Stimulated activated CD4-positive, alpha-beta T cell treated with anti-CD3 and anti-CD28 coated beads, Interleukin-1b, Interleukin-23, amount 100 ng/mL, for 24 hours (primary cell): Measurements from ENCODE around the gene ALDH1B1.
"Not testable (repeated sequence)": the region's sequence is repeated elsewhere in the genome, so short reads cannot be mapped to it uniquely, and the experiment has no call there.

Experiments used
- DNase-seq, 4 experiments: peaks; one replicate each; pipeline ENCODE4 v3.0.0-alpha.2; 2020; ENCODE audit warnings: low read depth in 4 of 4, low spot score in 1 of 4

Gene ALDH1B1

DNA sequence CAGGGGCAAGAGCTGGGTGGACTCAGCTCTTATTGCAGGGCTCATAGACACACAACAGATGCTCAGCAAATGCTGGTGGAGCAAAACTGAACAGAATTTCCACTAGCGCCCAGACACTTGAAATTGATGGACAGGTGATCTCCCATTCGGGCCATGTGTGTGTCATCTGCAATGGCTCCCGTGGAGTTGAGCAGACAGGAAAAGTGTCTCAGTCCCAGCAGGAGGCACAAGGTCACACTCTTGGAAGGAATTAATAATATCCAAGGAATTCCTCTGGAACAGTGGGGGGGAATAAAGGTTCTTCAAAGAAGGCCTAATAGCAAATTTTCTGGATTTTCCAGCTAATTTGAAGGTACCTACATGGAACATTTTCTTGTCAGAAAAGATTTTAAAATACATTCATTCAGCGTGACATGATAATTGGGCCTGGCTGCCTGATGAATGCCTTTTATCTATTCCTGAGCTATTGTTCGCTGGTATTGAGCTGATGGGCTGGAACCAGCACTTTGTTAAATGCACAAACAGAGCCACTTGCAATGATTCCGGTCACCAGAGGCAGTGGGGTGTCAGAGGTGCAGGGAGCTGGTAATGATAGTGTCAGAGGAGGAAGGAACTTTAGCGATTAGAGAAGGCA lies 31.5 kb upstream of the ALDH1B1 start:
- DNase-seq: no peak

DNA sequence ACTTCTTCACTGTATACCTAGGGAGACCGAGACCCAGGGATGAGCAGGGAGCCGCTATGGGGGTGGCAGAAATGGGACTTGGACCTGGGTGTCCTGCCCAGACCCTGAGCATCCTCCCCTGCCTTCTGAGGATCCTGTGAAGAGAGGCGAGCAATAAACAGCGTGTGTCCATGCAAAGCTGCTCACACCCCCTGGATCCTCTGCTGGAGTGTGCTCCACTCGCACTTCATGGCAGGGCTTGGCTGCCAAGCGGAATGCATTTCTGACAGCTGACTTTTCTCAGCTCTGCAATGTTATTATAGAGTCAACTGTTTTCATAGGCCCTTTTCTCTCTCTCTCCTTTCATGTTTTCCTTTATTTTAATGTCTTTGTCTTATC lies 31.0 kb upstream of the ALDH1B1 start:
- DNase-seq: no peak

DNA sequence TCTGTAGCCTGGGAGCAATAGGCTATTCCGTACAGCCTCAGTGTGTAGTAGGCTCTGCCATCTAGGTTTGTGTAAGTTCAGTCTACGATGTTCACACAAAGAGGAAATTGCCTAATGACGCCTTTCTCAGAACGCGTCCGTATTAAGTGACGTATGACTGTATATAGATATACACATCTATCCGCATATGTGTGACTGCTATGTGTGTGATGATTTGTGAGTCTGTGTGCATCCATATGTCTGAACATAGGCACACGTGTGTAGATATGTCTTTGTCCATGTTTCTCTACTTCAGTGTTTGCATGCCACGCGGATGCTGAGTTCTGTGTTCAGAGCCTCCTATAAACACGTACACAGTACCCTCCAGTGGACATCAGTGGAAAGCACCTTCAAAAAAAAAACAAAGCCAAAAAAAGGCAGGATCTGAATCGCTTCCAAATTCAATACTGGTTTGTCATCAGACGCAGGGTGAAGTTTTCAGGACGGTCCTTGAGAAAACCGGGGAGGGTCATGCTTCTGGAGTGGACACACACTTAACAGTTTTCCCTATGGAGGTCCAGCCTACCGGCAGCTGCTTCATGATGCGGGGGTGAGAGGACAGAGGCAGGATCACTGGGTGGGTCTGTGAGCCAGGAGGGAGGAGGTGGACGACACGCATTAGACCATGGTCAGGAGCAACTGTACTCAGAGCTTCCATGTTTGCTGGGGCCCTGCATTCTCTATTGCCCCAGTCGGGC lies 29.5 kb upstream of the ALDH1B1 start:
- no peak for DNase-seq

DNA sequence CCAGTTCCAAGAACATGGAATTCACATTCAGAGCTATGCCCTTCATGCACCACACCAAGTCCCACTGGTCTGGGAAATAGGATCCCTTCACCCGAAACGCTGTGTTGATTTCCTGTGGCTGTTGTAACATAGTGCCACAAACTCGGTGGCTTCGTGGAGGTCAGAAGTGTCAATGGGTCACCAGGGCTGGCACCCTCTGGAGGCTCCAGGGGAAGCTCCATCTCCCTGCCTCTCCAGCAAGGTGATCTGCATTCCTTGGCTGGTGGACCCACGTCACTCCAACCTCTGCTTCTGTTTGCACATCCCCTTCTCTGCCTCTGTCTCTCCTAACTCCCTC lies 28.9 kb upstream of the ALDH1B1 start:
- DNase-seq: no peak

DNA sequence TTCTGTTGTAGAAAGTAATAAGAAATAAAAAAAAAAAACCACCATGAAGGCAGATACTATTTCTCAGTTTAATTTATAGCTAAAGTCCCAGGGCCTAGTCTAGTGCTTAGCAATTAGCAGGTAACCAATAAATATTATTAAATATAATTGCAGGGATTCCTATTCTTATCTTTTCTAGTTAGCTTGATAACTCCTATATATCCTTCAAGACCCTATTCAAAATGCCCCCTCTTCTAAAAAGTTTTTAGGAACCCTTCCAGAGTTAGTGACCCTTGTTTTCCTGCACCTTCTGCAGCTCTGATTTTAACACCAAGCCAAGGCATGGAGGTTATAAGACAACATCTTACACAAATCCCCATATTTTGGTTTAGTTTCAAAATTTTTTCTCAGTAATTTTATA lies 24.6 kb upstream of the ALDH1B1 start:
- DNase-seq: no peak

GRCh38 chr9:38368731-38369130 lies 23.8 kb upstream of the ALDH1B1 start:
- DNase-seq: no peak

GRCh38 chr9:38370176-38370575 lies 22.3 kb upstream of the ALDH1B1 start:
- DNase-seq: no peak

- DNase-seq: no peak
These were observed 21.0 kb upstream of the ALDH1B1 start for GRCh38 chr9:38371495-38371894.

DNA sequence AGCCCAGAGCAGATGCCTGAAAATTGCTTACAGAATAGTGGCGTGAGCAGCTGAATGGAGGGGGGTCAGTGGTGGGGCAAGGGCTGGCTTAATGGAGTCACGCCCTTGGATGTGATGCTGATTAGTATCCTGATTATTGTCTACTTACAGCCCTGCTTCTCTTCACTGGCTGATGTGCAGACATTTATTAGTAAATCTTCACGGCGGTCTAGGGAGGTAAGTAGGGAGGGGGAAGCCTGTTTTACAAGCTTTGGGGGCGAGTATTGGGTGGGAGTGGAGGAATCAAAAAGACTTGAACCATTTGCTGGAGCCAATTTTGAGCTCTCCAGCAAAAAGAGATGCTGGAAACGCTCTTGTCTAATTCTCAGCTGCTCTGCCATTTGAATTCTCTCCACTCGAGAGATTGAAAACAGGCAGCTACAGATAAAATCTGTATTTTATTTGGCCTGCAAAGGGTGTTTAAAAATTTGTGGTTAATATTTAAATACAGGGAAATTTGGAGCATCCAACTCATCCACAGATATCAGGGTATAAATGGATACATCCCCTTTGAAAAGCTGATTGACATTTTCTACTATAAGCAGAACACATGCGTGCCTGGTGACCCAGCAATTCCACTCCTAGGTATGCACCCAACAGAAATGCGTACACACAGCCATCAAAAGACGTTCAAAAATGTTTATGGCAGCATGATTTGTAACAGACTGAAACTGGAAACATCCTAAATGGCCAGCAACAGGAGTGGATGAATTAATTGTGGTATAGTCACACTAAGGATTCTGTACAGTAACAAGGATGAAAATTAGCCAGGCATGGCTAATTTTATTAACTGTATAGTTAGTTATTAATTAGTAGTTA lies 19.5 kb upstream of the ALDH1B1 start:
- no peak for DNase-seq

- no peak for DNase-seq
These were observed 18.8 kb upstream of the ALDH1B1 start for GRCh38 chr9:38373679-38374078.

- no peak for DNase-seq
These were observed 17.5 kb upstream of the ALDH1B1 start for GRCh38 chr9:38374847-38375571.

- DNase-seq: no peak
These were observed 16.9 kb upstream of the ALDH1B1 start for GRCh38 chr9:38375572-38375963.

GRCh38 chr9:38376021-38376670 lies 16.4 kb upstream of the ALDH1B1 start:
- no peak for DNase-seq

GRCh38 chr9:38377336-38378083 lies 15.0 kb upstream of the ALDH1B1 start:
- DNase-seq: not testable (repeated sequence)

- no peak for DNase-seq
These were observed 12.2 kb upstream of the ALDH1B1 start for GRCh38 chr9:38380230-38380871.

GRCh38 chr9:38380872-38381534 lies 11.5 kb upstream of the ALDH1B1 start:
- no peak for DNase-seq

DNA sequence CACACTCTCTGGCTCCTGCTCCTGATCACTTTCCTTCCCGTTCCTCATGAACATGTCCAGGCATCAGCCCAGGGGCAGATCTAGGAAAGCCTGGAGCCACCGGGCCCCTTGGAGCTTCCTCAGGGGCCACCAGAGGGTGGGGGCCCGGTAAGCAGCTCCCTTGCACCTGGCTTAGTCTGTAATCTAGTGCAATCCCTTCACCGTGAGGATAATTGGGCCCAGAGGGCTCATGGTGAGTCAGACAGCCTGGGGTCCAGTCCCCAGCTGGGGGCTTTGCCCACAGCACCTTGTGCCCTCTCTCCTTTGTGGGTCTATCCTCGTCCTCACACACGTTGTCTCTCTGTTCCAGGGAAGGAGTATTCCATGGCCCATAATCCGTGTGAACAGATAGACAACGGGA lies 10.4 kb upstream of the ALDH1B1 start:
- no peak for DNase-seq

DNA sequence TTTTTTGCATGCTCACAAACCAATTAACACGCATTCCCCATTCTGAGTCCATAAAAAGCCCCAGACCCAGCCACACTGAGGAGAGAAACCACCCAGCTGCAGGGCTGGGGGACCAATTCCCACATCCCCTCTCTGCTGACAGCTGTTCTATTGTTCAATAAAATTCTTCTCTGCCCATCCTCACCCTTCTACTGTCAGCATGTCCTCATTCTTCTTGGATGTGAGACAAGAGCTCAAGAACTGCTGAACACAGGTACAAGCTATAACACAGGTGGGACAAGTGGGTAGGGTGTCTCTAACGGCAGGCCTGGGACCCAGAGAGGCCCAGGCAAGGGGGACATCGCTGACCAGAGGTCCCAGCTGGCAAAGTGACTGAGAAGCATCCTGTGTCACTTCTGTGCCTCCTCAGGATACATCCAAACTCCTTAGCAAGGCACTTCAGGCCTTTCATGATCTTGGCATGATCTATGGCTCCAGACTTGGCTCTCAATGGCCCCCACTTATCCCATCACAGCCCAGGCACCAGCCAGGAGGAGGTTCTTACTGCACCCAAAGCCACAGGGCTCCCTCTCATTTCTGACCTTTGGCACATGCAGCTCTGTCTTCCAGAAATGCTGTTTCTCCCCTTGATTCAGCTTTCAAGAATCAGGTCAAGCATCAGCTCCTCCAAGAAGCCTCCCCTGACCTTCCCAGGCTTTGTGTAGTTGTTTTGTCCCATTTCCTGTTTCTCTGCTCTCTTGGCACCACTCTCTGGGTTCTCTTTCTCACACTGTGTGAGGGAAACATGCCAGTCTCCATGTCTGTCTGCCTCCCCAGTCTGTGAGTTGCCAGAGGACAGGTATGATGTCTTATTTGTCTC lies 7.3 kb upstream of the ALDH1B1 start:
- no peak for DNase-seq
